SK-N-DZ (cell line): ENCODE data around the gene ALAS2.
"Not testable (repeated sequence)": the region's sequence is repeated elsewhere in the genome, so short reads cannot be mapped to it uniquely, and the experiment has no call there.

Source experiments
- DNase-seq: peaks from one replicate; pipeline ENCODE4 v3.0.0-alpha.2; 2015; ENCODE audit warnings: low spot score

The ALAS2 gene

DNA sequence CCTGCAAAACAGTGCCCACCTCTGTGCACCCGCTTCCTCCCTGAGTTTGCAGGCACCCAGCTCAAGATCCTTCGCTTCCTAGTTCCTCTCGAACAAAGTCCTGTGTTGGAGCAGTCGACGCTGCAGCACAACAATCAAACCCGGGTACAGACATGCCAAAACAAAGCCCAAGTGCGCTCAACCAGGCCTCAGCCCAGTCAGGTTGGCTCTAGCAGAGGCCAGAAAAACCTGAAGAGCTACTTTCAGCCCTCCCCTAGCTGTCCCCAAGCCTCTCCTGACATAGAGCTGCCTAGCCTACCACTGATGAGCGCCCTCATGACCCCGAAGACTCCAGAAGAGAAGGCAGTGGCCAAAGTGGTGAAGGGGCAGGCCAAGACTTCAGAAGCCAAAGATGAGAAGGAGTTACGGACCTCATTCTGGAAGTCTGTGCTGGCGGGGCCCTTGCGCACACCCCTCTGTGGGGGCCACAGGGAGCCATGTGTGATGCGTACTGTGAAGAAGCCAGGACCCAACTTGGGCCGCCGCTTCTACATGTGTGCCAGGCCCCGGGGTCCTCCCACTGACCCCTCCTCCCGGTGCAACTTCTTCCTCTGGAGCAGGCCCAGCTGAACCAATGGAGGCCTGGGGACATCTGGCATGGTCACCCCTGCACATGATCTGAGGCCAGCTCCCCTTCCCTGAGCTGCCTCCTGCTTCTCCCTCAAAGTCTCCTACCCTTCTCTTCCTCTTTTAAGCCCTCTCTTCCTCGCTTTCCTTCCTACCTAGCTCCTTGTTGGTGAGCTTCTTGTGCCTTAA lies 23.8 kb downstream of the ALAS2 start:
- DNase-seq, result no peak

DNA sequence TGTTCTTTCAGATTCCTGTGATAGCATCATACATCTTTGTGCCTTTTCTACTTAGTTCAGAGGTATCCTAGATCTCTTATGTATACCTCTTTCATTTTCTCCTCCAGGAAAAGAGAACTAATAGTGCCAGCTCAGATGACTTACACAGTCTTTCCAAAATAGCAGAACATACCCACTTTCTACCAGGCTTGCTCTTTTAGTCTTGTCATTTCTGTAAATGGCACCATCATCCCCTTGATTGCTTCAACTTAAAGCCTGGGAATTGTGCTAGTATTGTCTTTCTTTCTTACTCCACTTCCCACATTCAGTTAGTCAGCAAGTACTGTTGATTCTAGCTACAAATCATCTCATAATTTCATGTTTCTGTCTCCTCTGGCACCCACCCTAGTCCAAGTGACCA lies 25.5 kb downstream of the ALAS2 start:
- DNase-seq, result no peak

DNA sequence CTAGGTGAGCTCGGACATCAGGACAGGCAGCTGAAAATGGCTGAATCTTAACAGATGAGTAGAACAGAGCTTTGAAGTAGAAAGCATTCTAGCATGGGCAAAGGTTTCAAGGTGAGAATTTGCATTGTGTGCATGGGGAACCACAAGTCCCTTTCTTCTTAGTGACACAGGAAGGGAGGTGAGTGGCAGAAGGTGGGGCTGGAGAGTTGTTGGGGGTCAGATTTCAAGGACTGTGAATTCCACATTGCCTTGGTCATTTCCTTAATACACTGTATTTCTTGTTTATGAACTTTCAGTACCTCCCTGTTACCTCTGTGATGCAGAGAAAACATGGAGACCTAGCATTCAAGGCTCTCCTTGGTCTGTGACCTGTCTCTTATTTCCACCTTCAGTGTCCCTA lies 26.5 kb downstream of the ALAS2 start:
- DNase-seq, result no peak

DNA sequence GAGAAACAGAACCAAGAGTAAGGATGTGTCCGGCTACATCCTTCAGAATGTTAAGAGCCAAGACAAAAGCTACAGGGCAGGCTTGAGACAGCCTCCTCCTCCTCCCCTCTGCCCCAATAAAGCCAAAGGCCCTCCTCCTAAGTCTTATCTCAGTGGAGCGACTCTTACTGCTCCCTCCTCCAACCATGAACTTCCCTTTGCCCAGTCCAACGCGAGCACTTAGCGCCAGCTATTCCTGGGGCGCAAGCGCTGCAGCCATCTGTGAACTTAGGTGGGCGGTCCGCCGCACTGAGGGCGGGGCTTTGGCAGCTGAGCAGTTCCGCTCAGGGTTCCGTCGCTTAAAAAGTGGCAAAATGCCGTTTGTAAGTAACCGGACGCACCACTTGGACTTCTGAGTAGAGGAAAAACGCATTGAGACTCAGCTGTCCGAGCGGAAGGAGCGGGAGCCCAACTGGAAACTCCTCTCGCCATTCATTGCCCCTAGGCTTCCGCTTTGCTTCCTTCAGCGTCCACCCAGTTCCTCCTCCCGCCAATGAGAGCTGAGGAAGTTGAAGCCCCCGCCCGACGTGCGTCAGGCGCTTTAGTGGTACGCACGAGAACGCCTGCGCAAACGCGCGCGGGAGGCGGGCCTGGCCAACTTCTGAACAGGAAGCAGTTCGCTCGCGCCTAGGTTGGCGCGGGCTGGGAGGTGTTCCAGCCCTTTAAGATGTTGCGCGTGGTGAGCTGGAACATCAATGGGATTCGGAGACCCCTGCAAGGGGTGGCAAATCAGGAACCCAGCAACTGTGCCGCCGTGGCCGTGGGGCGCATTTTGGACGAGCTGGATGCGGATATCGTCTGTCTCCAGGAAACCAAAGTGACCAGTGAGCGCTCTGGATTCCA lies 30.8 kb downstream of the ALAS2 start, which contains the start of gene APEX2:
TSS of gene APEX2 (plus strand) at position 647 of the 882 bp plus-strand sequence. CDS start at position 707, 60 bp downstream.
- DNase-seq, result peak; percentile 93

DNA sequence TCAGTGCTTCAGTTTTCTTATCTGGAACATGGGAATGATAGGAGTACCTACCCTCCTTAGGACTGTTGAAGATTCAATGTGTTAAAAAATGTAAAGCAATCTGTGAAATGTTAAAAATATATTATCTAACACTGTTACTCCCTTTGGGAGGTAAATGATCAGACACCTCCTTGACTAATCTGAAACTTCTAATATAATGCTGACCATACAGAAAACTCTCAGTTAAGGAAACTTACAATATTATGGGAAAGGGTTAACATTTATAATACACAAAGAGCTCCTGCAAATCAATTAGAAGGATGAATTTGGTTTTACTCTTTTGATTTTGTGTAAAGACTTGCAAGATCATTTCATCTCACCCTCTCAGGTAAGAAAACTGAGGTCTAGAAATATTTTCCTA lies 35.2 kb downstream of the ALAS2 start:
- no peak for DNase-seq

DNA sequence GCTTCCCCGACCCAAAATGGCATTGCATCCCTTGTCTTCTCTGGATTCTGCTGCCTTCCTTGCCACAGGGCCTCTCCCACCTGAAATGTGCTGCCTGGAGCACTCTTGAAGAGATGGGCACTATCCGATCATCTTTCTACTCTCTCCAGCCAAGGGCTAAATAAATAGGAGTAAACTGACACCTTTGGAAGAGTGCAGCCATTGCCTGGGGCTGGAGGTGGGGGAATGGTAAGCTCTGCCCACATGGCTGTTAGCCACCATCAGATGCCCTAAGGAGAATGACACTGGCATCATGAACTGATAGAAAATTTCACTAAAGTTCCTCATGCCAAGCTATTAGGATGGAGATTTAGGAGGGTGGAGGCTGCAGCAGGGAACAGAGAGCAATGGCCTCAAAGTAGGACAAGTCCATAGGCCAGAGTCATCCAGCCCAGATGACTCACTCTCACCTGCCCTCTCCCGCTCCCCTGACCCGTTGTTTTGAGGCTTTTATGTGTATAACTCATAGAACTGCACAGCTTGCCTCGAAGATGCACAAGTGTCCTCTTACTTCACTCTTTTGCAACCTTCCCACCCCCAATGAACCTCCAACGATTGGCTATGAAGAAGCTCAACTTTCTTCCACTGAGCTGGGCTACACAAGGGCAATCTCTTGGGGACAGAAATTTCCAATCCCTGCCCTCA lies 36.0 kb downstream of the ALAS2 start:
- no peak for DNase-seq

- no peak for DNase-seq
These were observed 36.7 kb downstream of the ALAS2 start, which contains the start of gene PFKFB1 for GRCh38 chrX:54994099-54994498. Gene PFKFB1, minus strand, starts transcription at chrX:54994188. Its CDS starts 181 bp downstream, at chrX:54994007.

DNA sequence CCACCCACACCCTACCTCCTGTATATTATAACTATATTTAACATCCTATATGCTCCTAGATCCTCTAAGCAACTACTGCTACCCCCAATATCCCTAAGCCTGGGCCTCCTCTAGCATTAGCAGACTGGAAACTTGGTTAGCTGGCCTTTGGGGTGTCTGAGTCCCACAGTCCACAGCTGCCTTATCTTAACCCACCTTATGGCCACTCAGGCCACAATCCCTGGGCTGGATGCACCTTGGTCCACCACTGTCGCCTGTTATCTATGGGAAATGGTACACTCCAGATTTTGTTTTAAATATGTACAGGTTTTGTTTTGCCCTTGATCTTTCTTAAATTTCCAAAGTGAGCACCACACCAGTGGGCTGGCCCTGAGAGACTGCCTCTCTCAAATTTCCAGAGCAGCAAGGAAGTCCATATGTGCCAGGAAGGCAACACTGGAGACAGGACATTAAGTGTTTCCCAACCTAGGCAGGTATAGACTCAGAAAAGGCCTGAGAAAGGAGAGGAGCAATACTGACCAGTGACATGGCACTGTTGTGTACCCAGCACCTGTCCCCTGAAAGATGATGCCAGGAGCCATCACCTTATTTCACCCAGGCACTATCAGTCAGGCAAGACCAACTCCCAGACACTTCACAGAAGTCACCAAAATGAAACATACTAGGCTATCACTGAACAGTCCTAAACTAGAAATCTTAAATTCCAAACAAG lies 37.7 kb downstream of the ALAS2 start:
- no peak for DNase-seq

DNA sequence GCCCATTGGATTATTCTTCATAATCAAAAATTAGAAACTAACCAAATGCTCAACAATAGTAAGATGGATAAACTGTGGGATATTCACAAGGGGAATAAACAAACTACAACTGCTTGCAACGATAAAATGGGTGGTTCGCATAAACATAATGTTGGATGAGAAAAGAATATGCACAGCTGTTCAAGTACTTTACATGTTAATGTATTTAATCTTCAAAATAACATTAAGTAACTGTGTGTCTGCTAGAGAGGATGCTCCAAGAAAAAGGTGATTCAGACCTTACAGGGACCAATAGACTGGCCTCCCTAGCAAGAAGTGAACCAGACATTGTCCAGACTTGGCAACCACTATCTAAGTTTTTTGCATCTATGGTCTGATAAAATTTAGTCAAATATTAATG lies 39.1 kb downstream of the ALAS2 start:
- DNase-seq, result no peak

DNA sequence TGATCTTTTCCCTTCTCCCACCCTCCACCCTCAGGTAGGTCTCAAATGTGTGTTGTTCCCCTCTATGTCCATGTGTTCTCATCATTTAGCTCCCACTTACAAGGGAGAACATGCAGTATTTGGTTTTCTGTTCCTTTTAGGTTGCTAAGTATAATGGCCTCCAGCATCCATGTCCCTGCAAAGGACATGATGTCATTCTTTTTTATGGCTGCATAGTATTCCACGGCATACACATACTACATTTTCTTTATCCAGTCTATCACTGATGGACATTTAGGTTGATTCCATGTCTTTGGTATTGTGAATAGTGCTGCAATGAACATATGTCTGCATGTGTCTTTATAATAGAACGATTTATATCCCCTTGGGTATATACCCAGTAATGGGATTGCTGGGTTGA lies 47.5 kb downstream of the ALAS2 start:
- DNase-seq, result not testable (repeated sequence)

DNA sequence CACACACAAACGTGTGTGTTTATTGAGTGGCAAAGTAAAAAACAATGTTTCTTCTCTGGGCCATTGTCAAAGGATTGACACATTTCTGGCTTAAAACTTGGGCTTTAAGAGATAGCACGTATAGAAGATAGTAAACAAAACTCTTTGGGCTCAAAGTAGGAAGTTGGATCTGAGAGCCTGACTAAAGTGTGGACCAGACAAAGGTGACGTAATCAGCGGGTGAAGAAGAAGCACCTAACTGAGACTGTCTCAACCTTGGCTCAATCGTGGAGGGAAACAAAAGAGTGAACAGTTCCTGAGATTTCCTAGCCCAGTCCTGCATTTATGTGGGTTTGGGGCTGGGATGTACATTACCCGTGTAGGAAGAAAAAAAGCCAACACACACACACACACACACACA lies 50.4 kb downstream of the ALAS2 start:
- DNase-seq, result no peak

DNA sequence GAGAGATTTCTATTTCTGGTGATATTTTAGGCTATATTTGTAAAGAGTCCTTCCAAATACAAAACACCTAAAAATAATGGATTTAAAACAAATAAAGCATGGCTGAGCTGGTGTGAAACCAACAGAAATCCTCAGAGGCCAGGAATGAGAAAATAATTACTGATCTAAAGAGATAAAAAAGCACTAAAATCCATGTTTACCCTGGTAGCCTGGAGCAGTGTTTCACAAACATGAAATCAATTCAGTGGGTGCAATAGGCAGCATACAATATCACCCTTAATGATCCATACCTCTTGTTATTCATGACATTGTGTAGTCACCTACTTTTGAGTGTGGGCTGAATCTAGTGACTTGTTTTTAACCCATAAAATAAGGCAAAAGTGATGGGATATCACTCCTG lies 51.3 kb downstream of the ALAS2 start:
- DNase-seq, result no peak

GRCh38 chrX:54978448-54978847 lies 52.3 kb downstream of the ALAS2 start:
- no peak for DNase-seq

DNA sequence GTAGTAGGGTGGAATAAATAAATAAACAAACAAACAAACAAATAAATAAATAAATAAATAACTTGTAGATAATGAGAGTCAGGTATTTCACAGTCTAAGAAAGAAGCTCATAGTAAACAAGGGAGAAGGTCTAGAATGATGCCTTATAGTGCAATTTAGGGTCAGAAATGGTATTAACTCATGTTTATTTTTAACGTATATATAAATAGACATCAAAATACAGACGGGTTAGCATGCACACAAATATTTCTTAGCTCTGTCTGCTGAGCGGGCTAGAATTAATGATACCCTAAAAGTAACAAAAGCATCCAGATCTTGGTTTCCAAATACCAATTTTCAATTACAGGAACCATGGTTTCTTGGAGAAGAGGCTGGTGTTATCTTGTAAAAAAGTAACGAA lies 53.4 kb downstream of the ALAS2 start:
- DNase-seq, result no peak

GRCh38 chrX:54964766-54965497 lies 65.8 kb downstream of the ALAS2 start:
- no peak for DNase-seq

- no peak for DNase-seq
These were observed 69.0 kb downstream of the ALAS2 start for GRCh38 chrX:54961750-54962149.
